HCT116 (cell line): ENCODE data around the gene HSF2BP. TPM values are rescaled to one million over a fixed set of nuclear protein-coding genes. Genes with fewer than 3 reads are reported as not detected.

Experiments
- ATAC-seq: fragments of 200-7000 bp; cut with Tn5 transposase; 2 replicates; pipeline ENCODE4 v1.9.1; 2020; ENCODE audit warnings: mild to moderate bottlenecking, moderate library complexity
- BruUV-seq: library from RNA; stranded (reverse); fragments of 400-500 nt; replicated peaks from 2 replicates; lab custom pipeline; 2021; lab: Mats Ljungman, UMichigan
- CTCF ChIA-PET: fragments of 300-600 bp; sonication (Branson Sonifier 250); formaldehyde crosslinking; loops from one replicate; lab custom pipeline; 2021; ENCODE audit warnings: antibody characterized with exemption; lab: Charles Lee
- POLR2A ChIA-PET: fragments of 300-600, 350-600 bp; sonication (Branson Sonifier 250); formaldehyde crosslinking; loops from one replicate; lab custom pipeline; 2021; ENCODE audit warnings: antibody characterized with exemption; lab: Charles Lee
- RAD21 ChIA-PET, 2 experiments: fragments of 300-600 bp; sonication (Branson Sonifier 250); formaldehyde crosslinking; loops; one replicate each; lab custom pipeline; 2023; ENCODE audit warnings: low total read pairs in 2 of 2; ENCODE audit not compliant: uncharacterized antibody in 2 of 2, unreplicated experiment in 2 of 2, low non-redundant PET in 1 of 2; lab: Charles Lee
- DNase-seq: peaks from one replicate; pipeline ENCODE4 v3.0.0-alpha.2; 2010; ENCODE audit warnings: low read depth, low spot score
- H2AFZ ChIP-seq: fragments of 200-600 bp; shearing (Covaris generic), sonication (generic); 2 replicates; pipeline ENCODE4 v1.6.1; 2017; ENCODE audit warnings: low read depth, mixed run types, mixed read lengths, antibody characterized with exemption, low read length; ENCODE audit not compliant: poor library complexity, severe bottlenecking
- H3K27ac ChIP-seq: 2 replicates; pipeline ENCODE4 v1.5.1; 2012; ENCODE audit warnings: low read depth, low read length
- H3K27me3 ChIP-seq: fragments of 200-600 bp; sonication (generic); 2 replicates; pipeline ENCODE4 v1.6.1; 2016; ENCODE audit warnings: mixed run types, low read length, mixed read lengths; ENCODE audit not compliant: insufficient read depth
- H3K36me3 ChIP-seq, 2 experiments: fragments of 200-500 bp in 1 of 2; fragments of 200-600 bp in 1 of 2; sonication (Bioruptor generic) in 1 of 2; sonication (generic) in 1 of 2; 2 replicates each; pipeline versions ENCODE4 v1.5.1 to v1.6.1; 2014 to 2016; ENCODE audit warnings: low read length in 2 of 2, inconsistent platforms in 1 of 2, mixed read lengths in 1 of 2, mixed run types in 1 of 2; ENCODE audit not compliant: insufficient read depth in 2 of 2, control insufficient read depth in 1 of 2
- H3K4me1 ChIP-seq, 2 experiments: fragments of 200-600 bp in 1 of 2; sonication (generic) in 1 of 2; 2 replicates each; pipeline versions ENCODE4 v1.5.1 to v1.6.1; 2012 to 2017; ENCODE audit warnings: low read length in 2 of 2, inconsistent platforms in 1 of 2, mild to moderate bottlenecking in 1 of 2, mixed read lengths in 1 of 2, mixed run types in 1 of 2, moderate library complexity in 1 of 2; ENCODE audit not compliant: insufficient read depth in 2 of 2, control insufficient read depth in 1 of 2
- H3K4me2 ChIP-seq: fragments of 200-600 bp; sonication (generic); 2 replicates; pipeline ENCODE4 v1.6.1; 2017; ENCODE audit warnings: mixed run types, low read length, mixed read lengths
- H3K4me3 ChIP-seq, 2 experiments: fragments of 200-600 bp in 1 of 2; sonication (generic) in 1 of 2; replicated peaks in 1 of 2; 2 replicates each; pipeline ENCODE4 v1.5.1; 2011 to 2016; ENCODE audit warnings: low read length in 2 of 2, control low read depth in 1 of 2, low read depth in 1 of 2, mild to moderate bottlenecking in 1 of 2, mixed read lengths in 1 of 2, mixed run types in 1 of 2
- H3K79me2 ChIP-seq: fragments of 200-600 bp; sonication (generic); 2 replicates; pipeline ENCODE4 v1.6.1; 2017; ENCODE audit warnings: mild to moderate bottlenecking, mixed run types, low read length, moderate library complexity, mixed read lengths; ENCODE audit not compliant: insufficient read depth
- H3K9ac ChIP-seq: fragments of 200-600 bp; sonication (generic); 2 replicates; pipeline ENCODE4 v1.6.1; 2016; ENCODE audit warnings: low read length, mixed read lengths
- H3K9me2 ChIP-seq: fragments of 200-600 bp; sonication (generic), shearing (Covaris generic); 2 replicates; pipeline ENCODE4 v1.6.1; 2017; ENCODE audit warnings: mixed run types, mild to moderate bottlenecking, moderate library complexity; ENCODE audit not compliant: insufficient read depth
- H3K9me3 ChIP-seq, 2 experiments: fragments of 200-500 bp in 1 of 2; fragments of 200-600 bp in 1 of 2; sonication (Bioruptor generic) in 1 of 2; sonication (generic) in 1 of 2; 2 replicates each; pipeline ENCODE4 v1.6.1; 2014 to 2017; ENCODE audit warnings: low read length in 2 of 2, mixed read lengths in 2 of 2, inconsistent platforms in 1 of 2, low read depth in 1 of 2, mild to moderate bottlenecking in 1 of 2, mixed run types in 1 of 2, moderate library complexity in 1 of 2; ENCODE audit not compliant: control insufficient read depth in 1 of 2, insufficient read depth in 1 of 2
- H4K20me1 ChIP-seq: fragments of 200-600 bp; sonication (generic), shearing (Covaris generic); 2 replicates; pipeline ENCODE4 v1.6.1; 2017; ENCODE audit warnings: mixed run types, mild to moderate bottlenecking, moderate library complexity; ENCODE audit not compliant: insufficient read depth
- CTCF ChIP-seq, 3 experiments: fragments of 200-600 bp in 1 of 3; sonication (generic) in 1 of 3; IDR thresholded peaks in 2 of 3; conservative IDR thresholded peaks in 1 of 3; 2 replicates each; pipeline ENCODE4 v1.5.1; 2012 to 2017; ENCODE audit warnings: low read depth in 2 of 3, low read length in 2 of 3, antibody characterized with exemption in 1 of 3, borderline replicate concordance in 1 of 3, control low read depth in 1 of 3, mild to moderate bottlenecking in 1 of 3, mixed read lengths in 1 of 3, mixed run types in 1 of 3, moderate library complexity in 1 of 3; ENCODE audit not compliant: insufficient read depth in 1 of 3
- ELF1 ChIP-seq: IDR thresholded peaks from 2 replicates; pipeline ENCODE4 v1.6.1; 2012; ENCODE audit warnings: low read depth, borderline replicate concordance
- POLR2AphosphoS5 ChIP-seq: IDR thresholded peaks from 2 replicates; pipeline ENCODE4 v1.6.1; 2011; ENCODE audit warnings: mild to moderate bottlenecking, low read depth, low read length, moderate library complexity
- RAD21 ChIP-seq: IDR thresholded peaks from 2 replicates; pipeline ENCODE4 v1.6.1; 2012; ENCODE audit warnings: low read depth, mild to moderate bottlenecking
- YY1 ChIP-seq: IDR thresholded peaks from 2 replicates; pipeline ENCODE4 v1.6.1; 2011; ENCODE audit warnings: low read length, low read depth, moderate library complexity, mild to moderate bottlenecking; ENCODE audit not compliant: insufficient replicate concordance; ENCODE audit errors: extremely low read depth
- intact Hi-C: fragments of 100-400 bp; cut with micrococcal nuclease; formaldehyde crosslinking; loops from 2 replicates; pipeline ENCODE4 v1.10.0; 2022
- total RNA-seq: library from RNA; stranded (reverse); gene quantifications from one replicate; pipeline ENCODE4 v1.2.1, GENCODE V29; 2021; ENCODE audit not compliant: unreplicated experiment

HSF2BP gene
- total RNA-seq, 1 experiment from 2014 or later: 0.59 TPM

GRCh38 chr21:43626390-43626789, 32.9 kb downstream of the HSF2BP start:
- no peaks in the 10 kb centered on the region for H4K20me1 ChIP-seq
- no peaks in the 10 kb centered on the region for H3K4me1 ChIP-seq
- no peak for DNase-seq
- no peak overlapping the region for H3K9ac ChIP-seq
- no peaks in the 10 kb centered on the region for H3K79me2 ChIP-seq
- no peak for TF ChIP-seq ELF1
- no peak for TF ChIP-seq YY1
- TF ChIP-seq, all 23 proteins: peak for 0
- H3K36me3 ChIP-seq: no peaks in the 10 kb centered on the region
- ChIA-PET CTCF (no interaction called here), POLR2A (no interaction called here), RAD21 (no interaction called here)
- H3K9me2 ChIP-seq: no peaks in the 10 kb centered on the region
- no peak overlapping the region for H3K4me2 ChIP-seq
- no peak overlapping the region for H3K27ac ChIP-seq
- no peaks in the 10 kb centered on the region for H3K27me3 ChIP-seq
- H3K9me3 ChIP-seq: no peaks in the 10 kb centered on the region; a peak in 1 of 4 replicates
- no peak for ATAC-seq
- H3K4me3 ChIP-seq: no peak overlapping the region
- H2AFZ ChIP-seq: no peak overlapping the region
- intact Hi-C loops: no loop called here
- BruUV-seq: no TSS peak

GRCh38 chr21:43624339-43624738, 34.9 kb downstream of the HSF2BP start:
- TF ChIP-seq CTCF (IDR thresholded peaks at IDR 0.05 in 2 of 3, conservative IDR thresholded peaks at IDR 0.05 in 1 of 3; ENCODE audit: borderline replicate concordance in 1 of 3, insufficient read depth in 1 of 3, low read depth in 2 of 3, low read length in 2 of 3): 0 out of 6 replicates have a peak, but pooled peaks of 1 of the 3 experiments have one; percentile 5
- TF ChIP-seq RAD21: peak; percentile 24; the same call in 1 of the 2 replicates
- TF ChIP-seq POLR2AphosphoS5: no peak
- H3K79me2 ChIP-seq: no peaks in the 10 kb centered on the region
- H3K4me2 ChIP-seq: no peak overlapping the region
- ChIA-PET POLR2A (no interaction called here), CTCF (no interaction called here), RAD21 (no interaction called here)
- H3K4me3 ChIP-seq: no peak overlapping the region
- H3K27me3 ChIP-seq: no peaks in the 10 kb centered on the region
- no peaks in the 10 kb centered on the region for H3K36me3 ChIP-seq
- H3K4me1 ChIP-seq: no peaks in the 10 kb centered on the region
- no peak overlapping the region for H3K27ac ChIP-seq
- peaks cover 0 to 4% of the 10 kb centered on the region in 2 experiments; a peak in 1 of 4 replicates for H3K9me3 ChIP-seq
- no peak overlapping the region for H2AFZ ChIP-seq
- intact Hi-C loops: no loop called here
- DNase-seq: no peak
- no TSS peak for BruUV-seq
- H3K9me2 ChIP-seq: no peaks in the 10 kb centered on the region
- ATAC-seq: peak; percentile 53; the same call in 1 of the 2 replicates
- H3K9ac ChIP-seq: no peak overlapping the region
- no peaks in the 10 kb centered on the region for H4K20me1 ChIP-seq
